MM.1S (cell line): ENCODE data around the gene PIAS2.
"Not testable (repeated sequence)": the region's sequence is repeated elsewhere in the genome, so short reads cannot be mapped to it uniquely, and the experiment has no call there.

ENCODE experiments used
- DNase-seq: peaks from one replicate; pipeline ENCODE4 v3.0.0-alpha.2; 2015
- H2AFZ ChIP-seq: fragments of 300-600 bp; sonication (generic); 2 replicates; pipeline ENCODE4 v1.6.0; 2016; ENCODE audit warnings: antibody characterized with exemption, low read length
- H3F3A ChIP-seq: fragments of 300-600 bp; sonication (generic); 2 replicates; pipeline ENCODE4 v1.6.1; 2016; ENCODE audit warnings: mild to moderate bottlenecking, antibody characterized with exemption, low read length, moderate library complexity, mixed read lengths; ENCODE audit not compliant: insufficient read depth
- H3K27ac ChIP-seq: fragments of 300-600 bp; sonication (generic); 2 replicates; pipeline ENCODE4 v1.5.1; 2016; ENCODE audit warnings: mild to moderate bottlenecking, low read length
- H3K27me3 ChIP-seq: fragments of 300-600 bp; sonication (generic); replicated peaks from 2 replicates; pipeline ENCODE4 v1.6.0; 2016; ENCODE audit warnings: low read length; ENCODE audit not compliant: insufficient read depth
- H3K36me3 ChIP-seq: fragments of 300-600 bp; sonication (generic); replicated peaks from 2 replicates; pipeline ENCODE4 v1.6.1; 2016; ENCODE audit warnings: mild to moderate bottlenecking, low read length, mixed read lengths; ENCODE audit not compliant: insufficient read depth
- H3K4me1 ChIP-seq: fragments of 300-600 bp; sonication (generic); 2 replicates; pipeline ENCODE4 v1.6.1; 2016; ENCODE audit warnings: low read length, mixed read lengths
- H3K4me2 ChIP-seq: fragments of 300-600 bp; sonication (generic); 2 replicates; pipeline ENCODE4 v1.6.0; 2016; ENCODE audit warnings: low read depth, low read length
- H3K4me3 ChIP-seq: fragments of 300-600 bp; sonication (generic); 2 replicates; pipeline ENCODE4 v1.5.1; 2016; ENCODE audit warnings: low read length, mixed read lengths
- H3K79me2 ChIP-seq: fragments of 300-600 bp; sonication (generic); 2 replicates; pipeline ENCODE4 v1.6.1; 2016; ENCODE audit warnings: mixed run types, low read length, mixed read lengths
- H3K9ac ChIP-seq: fragments of 300-600 bp; sonication (generic); 2 replicates; pipeline ENCODE4 v1.6.1; 2016; ENCODE audit warnings: low read length, mixed read lengths
- H3K9me2 ChIP-seq: fragments of 300-600 bp; sonication (generic); replicated peaks from 2 replicates; pipeline ENCODE4 v1.6.1; 2016; ENCODE audit warnings: mild to moderate bottlenecking, low read length, mixed read lengths; ENCODE audit not compliant: insufficient read depth
- H3K9me3 ChIP-seq: fragments of 300-600 bp; sonication (generic); replicated peaks from 2 replicates; pipeline ENCODE4 v1.6.1; 2016; ENCODE audit warnings: mild to moderate bottlenecking, low read length, mixed read lengths; ENCODE audit not compliant: insufficient read depth
- H4K20me1 ChIP-seq: fragments of 300-600 bp; sonication (generic); 2 replicates; pipeline ENCODE4 v1.6.1; 2016; ENCODE audit warnings: mild to moderate bottlenecking, low read length, moderate library complexity, mixed read lengths; ENCODE audit not compliant: insufficient read depth
- EZH2 ChIP-seq: fragments of 300-600 bp; sonication (generic); optimal IDR thresholded peaks from 2 replicates; pipeline ENCODE3; 2017; ENCODE audit warnings: low read depth, mild to moderate bottlenecking, antibody characterized with exemption, low read length, mixed read lengths
- EZH2phosphoT487 ChIP-seq: fragments of 300-600 bp; sonication (generic); IDR thresholded peaks from 2 replicates; pipeline ENCODE4 v1.6.1; 2018; ENCODE audit warnings: antibody characterized with exemption, low read length
- TF ChIP-seq, protein P1 (sequence below): fragments of 300-600 bp; sonication (generic); IDR thresholded peaks from 2 replicates; pipeline ENCODE4 v1.5.1; 2016; ENCODE audit warnings: antibody characterized with exemption, low read length, mixed read lengths

The PIAS2 gene

DNA sequence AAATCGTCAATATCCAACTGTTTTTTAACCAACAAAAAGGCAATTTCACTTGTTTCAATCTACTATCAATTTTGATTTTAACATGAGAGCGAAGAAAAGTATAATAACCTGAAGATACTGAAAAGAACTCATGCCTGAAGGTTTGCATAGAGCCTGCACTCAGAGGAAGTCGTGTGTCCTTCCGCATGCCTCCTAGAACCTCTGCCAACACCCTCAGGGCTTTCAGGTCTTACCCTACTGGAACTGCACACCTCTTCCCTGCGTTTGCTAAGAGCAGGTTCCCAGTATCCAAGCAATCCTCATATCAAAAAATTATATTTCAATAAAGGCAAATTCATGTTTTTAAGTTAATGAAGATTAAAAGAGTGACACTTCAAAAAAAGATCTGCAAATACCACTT lies 74.7 kb downstream of the PIAS2 start:
- no peaks in the 10 kb centered on the region for H4K20me1 ChIP-seq
- H3K36me3 ChIP-seq, result no peaks in the 10 kb centered on the region
- H3K9me2 ChIP-seq, result no peaks in the 10 kb centered on the region
- no peaks in the 10 kb centered on the region for H3F3A ChIP-seq
- TF ChIP-seq, protein P1, sequence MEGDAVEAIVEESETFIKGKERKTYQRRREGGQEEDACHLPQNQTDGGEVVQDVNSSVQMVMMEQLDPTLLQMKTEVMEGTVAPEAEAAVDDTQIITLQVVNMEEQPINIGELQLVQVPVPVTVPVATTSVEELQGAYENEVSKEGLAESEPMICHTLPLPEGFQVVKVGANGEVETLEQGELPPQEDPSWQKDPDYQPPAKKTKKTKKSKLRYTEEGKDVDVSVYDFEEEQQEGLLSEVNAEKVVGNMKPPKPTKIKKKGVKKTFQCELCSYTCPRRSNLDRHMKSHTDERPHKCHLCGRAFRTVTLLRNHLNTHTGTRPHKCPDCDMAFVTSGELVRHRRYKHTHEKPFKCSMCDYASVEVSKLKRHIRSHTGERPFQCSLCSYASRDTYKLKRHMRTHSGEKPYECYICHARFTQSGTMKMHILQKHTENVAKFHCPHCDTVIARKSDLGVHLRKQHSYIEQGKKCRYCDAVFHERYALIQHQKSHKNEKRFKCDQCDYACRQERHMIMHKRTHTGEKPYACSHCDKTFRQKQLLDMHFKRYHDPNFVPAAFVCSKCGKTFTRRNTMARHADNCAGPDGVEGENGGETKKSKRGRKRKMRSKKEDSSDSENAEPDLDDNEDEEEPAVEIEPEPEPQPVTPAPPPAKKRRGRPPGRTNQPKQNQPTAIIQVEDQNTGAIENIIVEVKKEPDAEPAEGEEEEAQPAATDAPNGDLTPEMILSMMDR, result no peak
- TF ChIP-seq EZH2 (no peak), EZH2phosphoT487 (no peak)
- no peak overlapping the region for H3K4me3 ChIP-seq
- no peak overlapping the region for H3K9ac ChIP-seq
- no peaks in the 10 kb centered on the region for H3K79me2 ChIP-seq
- no peak overlapping the region for H3K4me2 ChIP-seq
- H3K27ac ChIP-seq, result no peak overlapping the region
- DNase-seq, result no peak
- no peaks in the 10 kb centered on the region for H3K9me3 ChIP-seq
- no peak overlapping the region for H2AFZ ChIP-seq
- no peaks in the 10 kb centered on the region for H3K27me3 ChIP-seq
- H3K4me1 ChIP-seq, result no peaks in the 10 kb centered on the region

DNA sequence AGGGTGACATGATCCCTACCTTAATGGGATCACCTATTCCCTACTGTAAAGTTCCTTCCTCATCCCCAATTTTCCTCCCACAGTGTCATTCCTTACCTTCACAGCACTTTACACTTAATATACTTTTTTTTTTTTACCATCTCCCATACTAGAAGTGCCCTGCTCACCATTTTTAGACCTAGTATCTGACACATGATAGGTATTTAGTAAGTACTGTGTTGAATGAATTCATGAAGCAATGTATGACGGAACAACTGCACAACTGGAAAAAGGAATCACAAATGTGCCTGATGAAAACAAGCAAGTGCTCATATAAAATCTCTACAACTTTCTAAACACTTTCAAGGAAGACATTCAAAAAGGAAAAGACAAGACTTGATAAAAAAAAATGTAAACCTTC lies 83.4 kb downstream of the PIAS2 start:
- Histone ChIP-seq H3K4me1 (no peaks in the 10 kb centered on the region), H3K27me3 (no peaks in the 10 kb centered on the region), H3K4me3 (no peak overlapping the region), H3K9me3 (no peaks in the 10 kb centered on the region), H3K79me2 (no peaks in the 10 kb centered on the region), H3K36me3 (0 out of 2 replicates have a peak, but pooled peaks cover 2% of the 10 kb centered on the region), H4K20me1 (no peaks in the 10 kb centered on the region), H2AFZ (no peak overlapping the region), H3K9ac (no peak overlapping the region), H3K27ac (no peak overlapping the region), H3K4me2 (no peak overlapping the region), H3F3A (no peaks in the 10 kb centered on the region), H3K9me2 (no peaks in the 10 kb centered on the region)
- DNase-seq, result no peak
- TF ChIP-seq, protein P1, result no peak
- no peak for TF ChIP-seq EZH2
- TF ChIP-seq EZH2phosphoT487, result no peak

DNA sequence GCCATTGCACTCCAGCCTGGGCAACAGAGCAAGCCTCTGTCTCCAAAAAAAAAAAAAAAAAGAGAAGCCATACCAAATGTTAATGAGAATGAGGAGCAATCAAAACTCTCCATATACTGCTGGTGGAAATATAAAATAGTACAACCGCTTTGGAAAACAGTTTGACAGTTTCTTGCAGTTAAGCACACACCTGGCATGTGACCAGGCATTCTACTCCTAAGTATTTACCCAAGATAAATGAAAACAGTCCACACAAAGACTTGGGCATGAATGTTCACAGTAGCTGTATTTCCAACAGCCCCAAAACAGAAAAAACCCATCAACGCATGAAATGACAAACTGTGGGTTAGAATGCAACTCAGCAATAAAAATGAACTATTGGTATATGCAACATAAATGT lies 84.5 kb downstream of the PIAS2 start:
- H3K4me1 ChIP-seq, result no peaks in the 10 kb centered on the region
- no peak overlapping the region for H3K9ac ChIP-seq
- H3K36me3 ChIP-seq, result peaks cover 2% of the 10 kb centered on the region; the same call in 1 of the 2 replicates
- no peaks in the 10 kb centered on the region for H3K9me3 ChIP-seq
- H2AFZ ChIP-seq, result no peak overlapping the region
- TF ChIP-seq EZH2, result no peak
- TF ChIP-seq, protein P1, result no peak
- no peak for TF ChIP-seq EZH2phosphoT487
- DNase-seq, result no peak
- H3K27ac ChIP-seq, result no peak overlapping the region
- H3K9me2 ChIP-seq, result no peaks in the 10 kb centered on the region
- H3K4me3 ChIP-seq, result no peak overlapping the region
- H3K27me3 ChIP-seq, result no peaks in the 10 kb centered on the region
- no peaks in the 10 kb centered on the region for H3F3A ChIP-seq
- H3K79me2 ChIP-seq, result no peaks in the 10 kb centered on the region
- no peaks in the 10 kb centered on the region for H4K20me1 ChIP-seq
- no peak overlapping the region for H3K4me2 ChIP-seq

DNA sequence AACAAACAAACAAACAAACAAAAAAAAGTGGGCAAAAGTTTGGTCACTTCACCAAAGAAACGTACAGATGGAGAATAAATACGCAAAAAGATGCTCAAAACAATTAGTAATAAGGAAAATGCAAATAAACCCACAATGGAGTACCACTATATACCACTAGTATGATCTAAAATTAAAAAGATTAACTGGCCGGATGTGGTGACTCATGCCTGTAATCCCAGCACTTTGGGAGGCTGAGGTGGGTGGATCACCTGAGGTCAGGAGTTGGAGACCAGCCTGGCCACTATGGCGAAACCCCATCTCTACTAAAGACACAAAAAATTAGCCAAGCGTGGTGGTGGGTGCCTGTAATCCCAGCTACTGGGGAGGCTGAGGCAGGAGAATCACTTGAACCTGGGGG lies 84.9 kb downstream of the PIAS2 start:
- not testable (repeated sequence) for H3K27me3 ChIP-seq, H3K79me2 ChIP-seq, H3K9me3 ChIP-seq, H4K20me1 ChIP-seq, H3K4me1 ChIP-seq, H3K36me3 ChIP-seq, H3K9me2 ChIP-seq, H3K27ac ChIP-seq, H3K4me3 ChIP-seq, H2AFZ ChIP-seq, H3K4me2 ChIP-seq, DNase-seq, H3F3A ChIP-seq, H3K9ac ChIP-seq
